SK-N-SH treated with all-trans-retinoic acid at 6 μM for 48 hours (cell line): Measurements from ENCODE around the gene PEX26.

Source experiments
- CSDC2 ChIP-seq: fragments of 250-450 bp; sonication (Bioruptor Pico); IDR thresholded peaks from 2 replicates; pipeline ENCODE4 v1.5.0; 2020; ENCODE audit warnings: mild to moderate bottlenecking, moderate library complexity
- ESRRG ChIP-seq: fragments of 250-450 bp; sonication (Bioruptor Pico); IDR thresholded peaks from 2 replicates; pipeline ENCODE4 v1.6.1; 2021; ENCODE audit warnings: mild to moderate bottlenecking
- OSR1 ChIP-seq: fragments of 250-450 bp; sonication (Bioruptor Pico); IDR thresholded peaks from 2 replicates; pipeline ENCODE4 v1.8.0; 2022; ENCODE audit warnings: moderate library complexity, mild to moderate bottlenecking, inconsistent platforms
- RARB ChIP-seq: fragments of 250-450 bp; sonication (Bioruptor Pico); IDR thresholded peaks from 2 replicates; pipeline ENCODE4 v1.8.0; 2021; ENCODE audit warnings: mild to moderate bottlenecking, moderate library complexity
- TCF4 ChIP-seq: fragments of 250-450 bp; sonication (Bioruptor Pico); IDR thresholded peaks from 2 replicates; pipeline ENCODE4 v1.8.0; 2021; ENCODE audit warnings: mild to moderate bottlenecking, moderate library complexity, borderline replicate concordance
- TOX ChIP-seq: fragments of 250-450 bp; sonication (Bioruptor Pico); IDR thresholded peaks from 2 replicates; pipeline ENCODE4 v1.8.0; 2021; ENCODE audit warnings: mild to moderate bottlenecking, moderate library complexity, borderline replicate concordance
- ZFP3 ChIP-seq: fragments of 250-450 bp; sonication (Bioruptor Pico); IDR thresholded peaks from 2 replicates; pipeline ENCODE4 v1.5.0; 2020; ENCODE audit warnings: mild to moderate bottlenecking, moderate library complexity
- ZFP30 ChIP-seq: fragments of 450-650 bp; formaldehyde crosslinking; IDR thresholded peaks from 2 replicates; pipeline ENCODE4 v1.5.0; 2022; ENCODE audit warnings: mild to moderate bottlenecking, moderate library complexity
- TF ChIP-seq, protein P1 (sequence below): fragments of 250-450 bp; sonication (Bioruptor Pico); IDR thresholded peaks from 2 replicates; pipeline ENCODE4 v1.8.0; 2020; ENCODE audit warnings: mild to moderate bottlenecking, moderate library complexity, borderline replicate concordance
- TF ChIP-seq, protein P2 (sequence below): fragments of 250-450 bp; sonication (Bioruptor Pico); IDR thresholded peaks from 2 replicates; pipeline ENCODE4 v1.8.0; 2021; ENCODE audit warnings: low read depth, mild to moderate bottlenecking, moderate library complexity, borderline replicate concordance

DNA sequence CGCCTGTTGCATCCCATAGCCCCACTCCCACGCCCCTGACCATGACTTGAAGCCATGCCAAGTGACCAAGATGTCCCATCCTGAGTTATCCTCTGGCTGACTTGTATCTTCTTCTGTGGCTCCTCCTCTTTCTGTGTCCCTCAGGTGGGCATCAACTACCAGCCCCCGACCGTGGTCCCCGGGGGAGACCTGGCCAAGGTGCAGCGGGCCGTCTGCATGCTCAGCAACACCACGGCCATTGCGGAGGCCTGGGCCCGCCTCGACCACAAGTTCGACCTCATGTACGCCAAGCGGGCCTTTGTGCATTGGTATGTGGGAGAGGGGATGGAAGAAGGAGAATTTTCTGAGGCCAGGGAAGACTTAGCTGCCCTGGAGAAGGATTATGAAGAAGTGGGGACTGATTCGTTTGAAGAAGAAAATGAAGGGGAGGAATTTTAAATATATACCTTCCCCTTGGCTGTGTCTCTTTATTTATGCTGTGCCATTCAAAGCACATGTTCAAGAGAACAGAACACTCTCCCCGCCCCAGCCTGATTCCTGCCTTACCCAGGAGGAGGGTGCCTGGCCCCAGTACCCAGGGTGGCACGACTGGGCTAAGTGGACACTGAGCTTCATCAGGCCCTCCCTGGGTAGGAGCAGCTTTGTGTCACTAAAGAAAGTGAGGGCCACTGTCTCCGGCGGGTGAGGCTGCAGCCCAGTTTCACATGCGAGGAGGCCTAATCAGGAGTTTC, 53.1 kb downstream of the PEX26 start:
- TF ChIP-seq, protein P1, sequence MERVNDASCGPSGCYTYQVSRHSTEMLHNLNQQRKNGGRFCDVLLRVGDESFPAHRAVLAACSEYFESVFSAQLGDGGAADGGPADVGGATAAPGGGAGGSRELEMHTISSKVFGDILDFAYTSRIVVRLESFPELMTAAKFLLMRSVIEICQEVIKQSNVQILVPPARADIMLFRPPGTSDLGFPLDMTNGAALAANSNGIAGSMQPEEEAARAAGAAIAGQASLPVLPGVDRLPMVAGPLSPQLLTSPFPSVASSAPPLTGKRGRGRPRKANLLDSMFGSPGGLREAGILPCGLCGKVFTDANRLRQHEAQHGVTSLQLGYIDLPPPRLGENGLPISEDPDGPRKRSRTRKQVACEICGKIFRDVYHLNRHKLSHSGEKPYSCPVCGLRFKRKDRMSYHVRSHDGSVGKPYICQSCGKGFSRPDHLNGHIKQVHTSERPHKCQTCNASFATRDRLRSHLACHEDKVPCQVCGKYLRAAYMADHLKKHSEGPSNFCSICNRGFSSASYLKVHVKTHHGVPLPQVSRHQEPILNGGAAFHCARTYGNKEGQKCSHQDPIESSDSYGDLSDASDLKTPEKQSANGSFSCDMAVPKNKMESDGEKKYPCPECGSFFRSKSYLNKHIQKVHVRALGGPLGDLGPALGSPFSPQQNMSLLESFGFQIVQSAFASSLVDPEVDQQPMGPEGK = no peak
- TF ChIP-seq ESRRG (CRISPR knock-in tag) = no peak
- TF ChIP-seq ZFP3 (CRISPR knock-in tag) = no peak
- no peak for TF ChIP-seq OSR1 (CRISPR knock-in tag)
- TF ChIP-seq TOX = no peak
- TF ChIP-seq TCF4 (CRISPR knock-in tag) = no peak
- no peak for TF ChIP-seq CSDC2 (CRISPR knock-in tag)
- no peak for TF ChIP-seq RARB (CRISPR knock-in tag)
- TF ChIP-seq ZFP30 (CRISPR knock-in tag) = no peak
- TF ChIP-seq, protein P2, sequence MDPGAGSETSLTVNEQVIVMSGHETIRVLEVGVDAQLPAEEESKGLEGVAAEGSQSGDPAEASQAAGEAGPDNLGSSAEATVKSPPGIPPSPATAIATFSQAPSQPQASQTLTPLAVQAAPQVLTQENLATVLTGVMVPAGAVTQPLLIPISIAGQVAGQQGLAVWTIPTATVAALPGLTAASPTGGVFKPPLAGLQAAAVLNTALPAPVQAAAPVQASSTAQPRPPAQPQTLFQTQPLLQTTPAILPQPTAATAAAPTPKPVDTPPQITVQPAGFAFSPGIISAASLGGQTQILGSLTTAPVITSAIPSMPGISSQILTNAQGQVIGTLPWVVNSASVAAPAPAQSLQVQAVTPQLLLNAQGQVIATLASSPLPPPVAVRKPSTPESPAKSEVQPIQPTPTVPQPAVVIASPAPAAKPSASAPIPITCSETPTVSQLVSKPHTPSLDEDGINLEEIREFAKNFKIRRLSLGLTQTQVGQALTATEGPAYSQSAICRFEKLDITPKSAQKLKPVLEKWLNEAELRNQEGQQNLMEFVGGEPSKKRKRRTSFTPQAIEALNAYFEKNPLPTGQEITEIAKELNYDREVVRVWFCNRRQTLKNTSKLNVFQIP (CRISPR knock-in tag) = no peak
